GM19467 (cell line): ENCODE data around the gene PPP6R1.

Source experiments
- ATAC-seq: cut with Tn5 transposase; IDR thresholded peaks from one replicate; pipeline ENCODE4 v1.9.1; 2021; ENCODE audit warnings: mild to moderate bottlenecking, moderate library complexity; ENCODE audit not compliant: unreplicated experiment

PPP6R1 gene

DNA sequence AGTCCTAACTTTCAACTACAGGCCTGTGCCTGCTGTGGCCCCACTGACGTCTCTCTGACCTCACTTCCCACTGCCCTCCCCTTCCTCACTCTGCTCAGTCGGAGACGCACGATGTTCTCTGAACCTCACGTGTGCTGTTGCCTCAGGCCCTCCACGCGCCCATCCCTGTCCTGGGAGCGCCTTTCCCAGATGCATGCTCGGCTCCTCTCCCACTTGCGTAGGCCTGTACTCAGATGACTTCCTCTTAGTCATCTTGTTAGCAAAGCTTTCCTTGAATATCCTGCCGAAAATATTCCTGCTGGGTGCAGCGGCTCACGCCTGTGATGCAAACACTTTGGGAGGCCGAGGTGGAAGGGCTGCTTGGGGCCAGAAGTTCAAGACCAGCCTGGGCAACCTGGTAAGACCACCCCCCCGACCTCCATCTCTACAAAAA, 69.4 kb downstream of the PPP6R1 start:
- no peak for ATAC-seq

DNA sequence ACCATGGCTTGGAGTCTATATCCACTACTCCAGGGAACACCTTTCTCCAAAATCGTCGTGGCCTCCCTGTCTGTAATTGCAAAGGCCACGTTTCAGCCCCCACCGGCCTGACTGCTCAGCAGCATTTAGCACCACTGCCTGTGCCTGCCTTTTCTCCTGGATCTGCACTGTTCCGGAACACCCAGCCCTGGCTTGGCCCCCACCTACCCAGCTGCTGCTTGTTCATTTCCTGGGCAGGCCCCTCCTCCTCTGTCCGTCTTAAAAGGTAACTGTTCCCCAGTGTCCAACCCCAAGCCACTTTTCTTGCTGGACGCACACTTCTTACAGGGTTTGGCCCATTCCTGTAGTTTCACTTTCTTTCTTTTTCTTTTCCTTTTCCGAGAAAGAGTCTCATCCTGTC, 70.2 kb downstream of the PPP6R1 start:
- ATAC-seq: no peak

DNA sequence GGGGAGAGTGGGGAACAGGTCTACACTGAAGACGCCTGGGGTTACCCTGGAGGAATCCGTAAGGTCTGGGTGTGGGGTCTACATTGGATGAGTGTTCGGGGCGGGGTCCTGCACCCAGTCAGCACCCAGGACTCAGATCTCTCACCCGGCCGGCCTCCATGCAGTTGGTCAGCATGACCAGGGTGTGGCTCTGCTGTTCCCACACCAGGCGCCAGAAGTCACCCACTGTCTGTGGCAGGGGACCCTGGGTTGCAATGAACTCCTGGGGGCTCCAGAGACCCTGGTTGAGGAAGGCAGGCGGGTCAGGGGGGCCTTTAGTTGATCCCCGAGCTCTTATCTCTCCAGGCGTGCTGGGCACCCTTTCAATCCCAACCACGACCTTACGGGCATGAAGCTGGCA, 72.7 kb downstream of the PPP6R1 start:
- no peak for ATAC-seq

DNA sequence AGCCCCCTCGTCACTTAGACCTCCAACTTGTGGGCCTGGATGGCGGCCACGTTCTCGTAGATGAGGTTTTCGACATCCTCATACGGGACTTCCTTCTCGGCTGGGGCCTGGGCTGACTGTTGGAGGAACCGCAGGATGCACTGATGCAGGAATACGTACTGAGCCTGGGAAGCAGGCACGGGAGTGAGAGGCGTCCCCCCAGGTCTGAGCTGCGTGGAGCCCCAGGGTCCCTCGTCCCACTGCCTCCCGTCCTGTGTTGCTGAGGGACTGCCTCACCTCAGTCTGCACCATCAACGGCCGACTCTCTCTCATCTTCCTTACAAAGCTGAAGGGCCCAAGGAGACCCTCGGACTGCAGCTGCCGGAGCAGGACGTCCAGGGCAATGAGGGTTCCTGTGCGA, 77.1 kb downstream of the PPP6R1 start:
- no peak for ATAC-seq
